ENCODE results near the gene AACS. TPM values are rescaled to one million over a fixed set of nuclear protein-coding genes. Genes with fewer than 3 reads are reported as not detected.

Gene AACS
- total RNA-seq, 2 experiments from 2014 or later = 10.2 to 24.6 TPM

GRCh38 chr12:125191361-125192087, 126.3 kb downstream of the AACS start:
- no TSS peak for BruUV-seq (replicated peaks)
- no peak for TF ChIP-seq EZH2phosphoT487 (IDR thresholded peaks at IDR 0.05; ENCODE audit: borderline replicate concordance, low read depth, low read length)
- no peak for TF ChIP-seq CTCF (conservative IDR thresholded peaks at IDR 0.05; ENCODE audit: low read length)
- intact Hi-C loops (cut with micrococcal nuclease; ENCODE audit: unreplicated experiment) = loop anchor here (2.0 kb wide), 1 partner anchor 57 kb away; no protein-coding TSS in a partner anchor
- peak overlapping the region; percentile 58 for H3K4me2 ChIP-seq (ENCODE audit: low read length)
- H3K4me3 ChIP-seq (ENCODE audit: low read depth, low read length, poor library complexity, severe bottlenecking) = peak overlapping the region; percentile 16
- POLR2A ChIA-PET = interaction anchor here (0.8 to 1.0 kb wide), 2 partner anchors 10 to 21 kb away, joined by 3 to 4 read pairs; no protein-coding TSS in a partner anchor
- H3K79me2 ChIP-seq (ENCODE audit: insufficient read depth, low read depth, low read length) = no peaks in the 10 kb centered on the region
- H4K20me1 ChIP-seq (ENCODE audit: insufficient read depth, low read length) = no peaks in the 10 kb centered on the region
- no peaks in the 10 kb centered on the region for H3K9me3 ChIP-seq (ENCODE audit: low read length)
- peak overlapping the region; percentile 14; the same call in 1 of the 2 replicates for H2AFZ ChIP-seq (ENCODE audit: low read length)
- CTCF ChIA-PET (ENCODE audit: unreplicated experiment) = interaction anchor here (0.6 kb wide), 1 partner anchor 42 kb away, joined by 3 read pairs; no protein-coding TSS in a partner anchor
- peak; percentile 93 for DNase-seq (ENCODE audit: low spot score)
- peaks cover 64% of the 10 kb centered on the region for H3K4me1 ChIP-seq (ENCODE audit: insufficient read depth, low read length, poor library complexity, severe bottlenecking)
- no peaks in the 10 kb centered on the region for H3K9me2 ChIP-seq (ENCODE audit: insufficient read depth, low read length)
- H3K36me3 ChIP-seq (ENCODE audit: insufficient read depth, low read length) = no peaks in the 10 kb centered on the region
- H3K27ac ChIP-seq (ENCODE audit: low read depth, low read length, poor library complexity, severe bottlenecking) = peak overlapping the region; percentile 78

GRCh38 chr12:125192690-125193221, 127.5 kb downstream of the AACS start:
- Histone ChIP-seq H3K4me2 (ENCODE audit: low read length) (peak overlapping the region; percentile 58; the same call in 1 of the 2 replicates), H3K4me1 (ENCODE audit: insufficient read depth, low read length, poor library complexity, severe bottlenecking) (peaks cover 55% of the 10 kb centered on the region), H3K9me2 (ENCODE audit: insufficient read depth, low read length) (no peaks in the 10 kb centered on the region), H2AFZ (ENCODE audit: low read length) (no peak overlapping the region), H4K20me1 (ENCODE audit: insufficient read depth, low read length) (no peaks in the 10 kb centered on the region), H3K79me2 (ENCODE audit: insufficient read depth, low read depth, low read length) (no peaks in the 10 kb centered on the region), H3K9me3 (ENCODE audit: low read length) (no peaks in the 10 kb centered on the region), H3K36me3 (ENCODE audit: insufficient read depth, low read length) (no peaks in the 10 kb centered on the region), H3K4me3 (ENCODE audit: low read depth, low read length, poor library complexity, severe bottlenecking) (no peak overlapping the region), H3K27ac (ENCODE audit: low read depth, low read length, poor library complexity, severe bottlenecking) (no peak overlapping the region)
- no TSS peak for BruUV-seq (replicated peaks)
- no peak for TF ChIP-seq CTCF (conservative IDR thresholded peaks at IDR 0.05; ENCODE audit: low read length)
- no peak for TF ChIP-seq EZH2phosphoT487 (IDR thresholded peaks at IDR 0.05; ENCODE audit: borderline replicate concordance, low read depth, low read length)
- DNase-seq (ENCODE audit: low spot score) = no peak
- ChIA-PET POLR2A (interaction anchor here (1.2 to 1.4 kb wide), 2 partner anchors 9 to 58 kb away, joined by 3 to 7 read pairs; no protein-coding TSS in a partner anchor), CTCF (ENCODE audit: unreplicated experiment) (interaction anchor here (1.2 kb wide), 1 partner anchor 11 kb away, joined by 3 read pairs; no protein-coding TSS in a partner anchor)
- intact Hi-C loops (cut with micrococcal nuclease; ENCODE audit: unreplicated experiment) = no loop called here

Small RNA genes within 50 kb of the gene (small RNA-seq; reads per million reads assigned to genes)
- gene AC122688.1 = not detected

Other genes starting within 250 kb of the AACS start
- 24.4 and 42.9 TPM in 2 replicates for gene SCARB1, start 201.6 kb upstream of the AACS start, total RNA-seq (2014; rRNA removed; shearing (Covaris generic))
- gene SCARB1, start 201.6 kb upstream of the AACS start, total RNA-seq (2022) = 99.0 and 112 TPM in 2 replicates
- 425 and 431 TPM in 2 replicates for gene UBC, start 150.8 kb upstream of the AACS start, total RNA-seq (2014; rRNA removed; shearing (Covaris generic))
- gene UBC, start 150.8 kb upstream of the AACS start, total RNA-seq (2022) = 616 and 682 TPM in 2 replicates
- 32.0 and 34.2 TPM in 2 replicates for gene DHX37, start 76.3 kb upstream of the AACS start, total RNA-seq (2014; rRNA removed; shearing (Covaris generic))
- 25.2 and 34.5 TPM in 2 replicates for gene DHX37, start 76.3 kb upstream of the AACS start, total RNA-seq (2022)
- 62.6 and 73.4 TPM in 2 replicates for gene BRI3BP, start 71.8 kb upstream of the AACS start, total RNA-seq (2014; rRNA removed; shearing (Covaris generic))
- 118 and 120 TPM in 2 replicates for gene BRI3BP, start 71.8 kb upstream of the AACS start, total RNA-seq (2022)
- gene TMEM132B, start 121.0 kb downstream of the AACS start, total RNA-seq (2014; rRNA removed; shearing (Covaris generic)) = 5.1 and 5.4 TPM in 2 replicates
- gene TMEM132B, start 121.0 kb downstream of the AACS start, total RNA-seq (2022) = 10.8 and 15.7 TPM in 2 replicates